T47D (cell line): Measurements from ENCODE around the gene ARHGDIA.

ENCODE experiments used
- DNase-seq, 2 experiments: peaks; one replicate each; pipeline versions ENCODE4 v3.0.0 to v3.0.0-alpha.2; 2011 to 2012; ENCODE audit warnings: low read depth in 1 of 2, low spot score in 1 of 2
- JUND ChIP-seq: IDR thresholded peaks from 2 replicates; pipeline ENCODE4 v1.6.1; 2012; ENCODE audit warnings: low read depth
- in situ Hi-C: cut with HindIII; loops from 2 replicates; pipeline ENCODE4 v1.10.0; 2016; ENCODE audit warnings: low sequenced_read_pairs, low pct_unique_long_range_greater_than_20kb

Gene ARHGDIA

GRCh38 chr17:81890447-81891302, 19.5 kb upstream of the ARHGDIA start:
- DNase-seq, result no peak
- no peak for TF ChIP-seq JUND
- in situ Hi-C loops, result no loop called here

GRCh38 chr17:81889602-81890001, 18.5 kb upstream of the ARHGDIA start:
- in situ Hi-C loops, result no loop called here
- no peak for TF ChIP-seq JUND
- DNase-seq, result no peak

GRCh38 chr17:81888988-81889595, 18.0 kb upstream of the ARHGDIA start:
- in situ Hi-C loops, result no loop called here
- no peak for DNase-seq
- no peak for TF ChIP-seq JUND

- no peak for TF ChIP-seq JUND
Measured at GRCh38 chr17:81888105-81888987, 17.2 kb upstream of the ARHGDIA start.

GRCh38 chr17:81885869-81886548, 14.9 kb upstream of the ARHGDIA start:
- DNase-seq, result no peak
- in situ Hi-C loops, result no loop called here
- TF ChIP-seq JUND, result no peak

More at GRCh38 chr17:81888105-81888987, 17.2 kb upstream of the ARHGDIA start:
- DNase-seq, result no peak
- in situ Hi-C loops, result no loop called here

GRCh38 chr17:81885454-81885853, 14.3 kb upstream of the ARHGDIA start:
- in situ Hi-C loops, result no loop called here
- no peak for TF ChIP-seq JUND
- DNase-seq, result no peak

- TF ChIP-seq JUND, result no peak
- DNase-seq, result no peak
- in situ Hi-C loops, result no loop called here
Measured at GRCh38 chr17:81884968-81885367, 13.8 kb upstream of the ARHGDIA start.

GRCh38 chr17:81884520-81884919, 13.4 kb upstream of the ARHGDIA start:
- DNase-seq, result peak in 1 of 2 experiments; percentile 42
- in situ Hi-C loops, result no loop called here
- no peak for TF ChIP-seq JUND

- TF ChIP-seq JUND, result no peak
Measured at GRCh38 chr17:81879121-81879520, 8.0 kb upstream of the ARHGDIA start.

GRCh38 chr17:81878294-81878693, 7.2 kb upstream of the ARHGDIA start:
- TF ChIP-seq JUND, result no peak
- no peak for DNase-seq
- in situ Hi-C loops, result no loop called here

More at GRCh38 chr17:81879121-81879520, 8.0 kb upstream of the ARHGDIA start:
- in situ Hi-C loops, result no loop called here
- DNase-seq, result peak in 1 of 2 experiments; percentile 43

- DNase-seq, result no peak
- TF ChIP-seq JUND, result no peak
- in situ Hi-C loops, result no loop called here
Measured at GRCh38 chr17:81877569-81877968, 6.4 kb upstream of the ARHGDIA start.
